GM21423 (cell line): ENCODE data around the gene RNF10.
"Not testable (repeated sequence)": the region's sequence is repeated elsewhere in the genome, so short reads cannot be mapped to it uniquely, and the experiment has no call there.

Experiments
- ATAC-seq: cut with Tn5 transposase; IDR thresholded peaks from one replicate; pipeline ENCODE4 v1.9.1; 2021; ENCODE audit warnings: mild to moderate bottlenecking, moderate library complexity; ENCODE audit not compliant: unreplicated experiment

Gene RNF10

DNA sequence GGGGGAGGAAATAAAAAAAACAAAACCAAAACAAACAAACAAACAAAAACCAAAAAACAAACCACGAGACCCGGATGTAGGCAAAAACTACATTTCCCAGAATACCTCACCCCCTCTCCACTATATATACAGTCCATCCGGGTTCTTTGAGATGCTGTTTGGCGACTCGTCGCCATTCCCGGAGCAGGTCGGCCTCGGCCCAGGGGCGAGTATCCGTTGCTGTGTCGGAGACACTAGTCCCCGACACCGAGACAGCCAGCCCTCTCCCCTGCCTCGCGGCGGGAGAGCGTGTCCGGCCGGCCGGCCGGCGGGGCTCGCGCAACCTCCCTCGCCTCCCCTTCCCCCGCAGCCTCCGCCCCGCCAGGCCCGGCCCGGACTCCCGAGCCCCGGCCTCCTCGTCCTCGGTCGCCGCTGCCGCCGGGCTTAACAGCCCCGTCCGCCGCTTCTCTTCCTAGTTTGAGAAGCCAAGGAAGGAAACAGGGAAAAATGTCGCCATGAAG lies at the start of gene RNF10:
Gene RNF10, plus strand, starts transcription at position 154 of the 500 bp plus-strand sequence. CDS start 456 bp downstream, outside the sequence.
- ATAC-seq: peak; percentile 62

DNA sequence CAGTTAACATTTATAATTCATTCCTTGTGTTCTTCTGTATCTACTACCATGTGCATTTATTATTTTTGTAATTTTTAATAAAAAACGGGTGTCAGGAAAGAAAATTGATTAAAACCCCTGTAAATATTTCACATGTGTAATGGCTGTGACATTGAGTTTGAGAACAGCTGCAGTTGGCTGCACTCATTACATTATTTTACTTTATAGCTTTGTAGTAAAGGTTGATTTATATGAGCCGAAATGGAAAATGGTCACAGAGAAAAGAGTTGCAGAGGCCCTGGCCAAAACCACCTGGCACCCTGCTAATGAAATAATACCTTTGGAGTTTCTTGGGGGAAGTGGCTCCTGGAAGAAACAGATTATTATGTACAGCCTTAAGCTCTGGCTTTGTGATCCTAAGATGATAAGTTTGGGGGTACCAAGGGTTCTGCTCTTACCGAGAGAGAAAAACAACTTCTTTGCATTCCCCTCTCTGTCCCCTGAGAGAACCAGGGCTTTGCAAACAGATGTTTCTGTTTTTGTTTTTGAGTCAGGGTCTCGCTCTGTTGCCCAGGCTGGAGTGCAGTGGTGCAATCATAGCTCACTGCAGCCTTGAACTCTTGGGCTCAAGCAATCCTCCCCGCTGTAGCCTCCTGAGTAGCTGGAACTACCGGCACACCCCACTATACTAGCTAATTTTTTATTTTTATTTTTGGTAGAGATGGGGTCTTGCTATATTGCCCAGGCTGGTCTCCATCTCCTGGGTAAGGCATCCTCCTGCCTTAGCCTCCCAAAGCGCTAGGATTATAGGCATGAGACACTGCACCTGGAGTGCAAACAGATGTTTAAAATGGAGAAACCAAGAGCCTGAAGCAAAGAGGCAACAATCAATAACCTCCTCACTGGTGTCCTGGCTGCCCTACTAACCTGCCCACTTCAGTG lies 47.9 kb upstream of the RNF10 start:
- no peak for ATAC-seq

DNA sequence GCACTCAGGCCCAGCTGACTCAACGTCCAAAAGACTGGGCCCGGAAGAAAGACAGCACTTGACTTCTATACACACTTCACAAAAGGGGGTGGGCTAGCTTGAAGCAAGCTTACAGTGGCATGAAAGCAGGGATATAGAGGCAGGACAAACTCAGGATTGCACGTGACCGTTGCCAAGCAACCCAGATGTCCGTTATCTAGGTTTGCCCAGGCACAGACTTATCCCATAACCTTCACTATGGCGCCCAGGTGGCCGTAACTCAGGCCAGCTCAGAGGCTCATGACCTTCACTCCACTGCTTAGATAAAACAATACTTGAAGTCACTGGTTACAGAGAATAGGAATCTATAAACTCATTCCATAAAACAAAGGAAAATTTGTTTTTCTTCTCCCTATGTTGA lies 46.6 kb upstream of the RNF10 start:
- not testable (repeated sequence) for ATAC-seq

DNA sequence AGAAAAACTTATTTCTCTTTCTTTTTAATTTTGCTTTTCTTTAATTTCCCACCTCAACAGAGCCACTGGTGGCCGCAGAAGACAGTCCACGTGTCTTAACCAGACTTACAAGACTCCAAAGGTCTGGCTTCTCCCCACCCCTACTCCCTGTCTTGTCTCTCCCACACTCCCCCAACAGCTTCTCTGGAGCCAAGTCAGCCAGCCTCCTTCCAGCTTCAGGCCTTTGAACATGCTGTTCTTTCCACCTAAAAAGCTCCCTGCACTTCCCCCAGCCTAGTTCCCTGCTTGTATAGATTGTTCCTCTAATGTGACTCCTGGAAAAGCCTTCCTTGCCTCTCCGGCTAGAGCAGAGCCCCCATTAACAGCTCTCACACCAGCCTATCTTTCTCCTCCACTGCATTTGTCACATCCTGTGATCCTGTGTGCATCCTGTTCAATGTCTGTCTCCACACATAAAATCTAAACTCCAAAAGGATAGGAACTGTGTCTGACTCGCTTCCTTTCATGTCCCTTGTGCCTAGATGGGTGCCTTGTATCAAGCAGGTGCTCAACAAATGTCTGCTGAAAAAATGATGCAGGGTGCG lies 46.0 kb upstream of the RNF10 start:
- no peak for ATAC-seq

DNA sequence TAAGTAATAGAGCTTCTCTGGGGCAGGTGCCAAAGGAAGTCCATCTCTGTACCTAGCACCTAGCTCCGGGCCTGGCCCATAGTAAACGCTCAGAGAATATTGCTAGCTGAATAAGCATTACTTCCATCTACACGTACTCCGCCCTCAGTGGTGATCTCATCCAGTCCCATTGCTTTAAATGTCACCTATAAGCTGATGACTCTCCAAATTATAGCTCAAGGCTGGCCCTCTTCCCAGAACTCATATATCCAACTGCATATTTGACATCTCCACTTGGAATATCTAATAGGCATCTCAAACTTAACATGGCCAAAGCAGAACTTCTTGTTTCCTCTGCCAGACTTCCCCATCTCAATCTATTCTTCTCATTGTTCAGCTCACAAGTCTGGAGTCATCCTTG lies 45.1 kb upstream of the RNF10 start:
- no peak for ATAC-seq

DNA sequence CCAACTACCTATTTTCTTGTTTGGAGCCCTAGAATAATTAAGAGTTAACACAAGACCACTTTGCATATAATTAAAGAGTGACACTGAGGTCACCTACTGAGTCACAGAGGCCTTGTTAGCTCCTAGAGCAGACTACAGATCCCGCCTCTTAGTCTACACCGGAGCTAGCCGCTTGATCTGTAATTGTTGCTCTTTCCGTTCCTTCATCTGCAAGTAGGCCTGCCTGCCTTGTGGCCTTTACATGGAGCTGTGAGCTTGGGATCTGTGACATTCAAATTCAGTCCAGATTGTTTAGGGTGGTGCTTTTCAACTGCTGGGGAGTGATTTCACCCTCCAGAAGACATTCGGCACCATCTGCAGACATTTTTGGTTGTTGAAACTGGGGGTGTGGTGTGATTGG lies 43.8 kb upstream of the RNF10 start:
- ATAC-seq: no peak

DNA sequence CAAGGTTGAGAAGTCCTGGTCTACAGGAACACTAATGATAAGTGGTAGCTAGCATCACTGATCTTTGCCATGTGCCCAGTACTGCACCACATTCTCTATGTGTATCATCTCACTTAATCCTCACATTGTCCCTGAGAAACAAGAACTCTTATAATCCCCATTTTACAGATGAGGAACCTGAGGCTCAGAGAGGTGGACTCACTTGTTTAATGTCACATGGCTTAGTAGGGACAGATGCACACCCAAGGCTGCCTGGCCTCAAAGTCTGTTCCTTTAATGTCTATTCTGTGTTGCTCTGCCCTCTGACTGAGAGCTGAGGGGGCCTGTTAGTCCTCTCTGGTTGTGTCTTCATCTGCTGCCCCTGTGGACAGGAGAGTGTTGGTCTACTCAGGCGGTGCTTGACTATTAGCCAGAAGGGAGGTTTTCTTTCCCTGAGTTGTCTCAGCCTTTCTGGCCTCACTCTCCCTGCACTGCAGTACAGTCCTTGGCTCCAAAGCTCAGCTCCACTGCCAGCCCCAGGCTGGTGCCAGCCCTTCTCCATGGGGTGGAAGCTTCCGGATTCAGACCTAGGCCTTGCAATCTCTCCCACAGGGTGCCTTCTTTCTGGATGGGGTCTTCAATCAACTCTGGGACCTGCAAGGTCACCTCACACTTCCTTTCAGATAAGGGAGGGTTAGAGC lies 43.2 kb upstream of the RNF10 start:
- no peak for ATAC-seq

DNA sequence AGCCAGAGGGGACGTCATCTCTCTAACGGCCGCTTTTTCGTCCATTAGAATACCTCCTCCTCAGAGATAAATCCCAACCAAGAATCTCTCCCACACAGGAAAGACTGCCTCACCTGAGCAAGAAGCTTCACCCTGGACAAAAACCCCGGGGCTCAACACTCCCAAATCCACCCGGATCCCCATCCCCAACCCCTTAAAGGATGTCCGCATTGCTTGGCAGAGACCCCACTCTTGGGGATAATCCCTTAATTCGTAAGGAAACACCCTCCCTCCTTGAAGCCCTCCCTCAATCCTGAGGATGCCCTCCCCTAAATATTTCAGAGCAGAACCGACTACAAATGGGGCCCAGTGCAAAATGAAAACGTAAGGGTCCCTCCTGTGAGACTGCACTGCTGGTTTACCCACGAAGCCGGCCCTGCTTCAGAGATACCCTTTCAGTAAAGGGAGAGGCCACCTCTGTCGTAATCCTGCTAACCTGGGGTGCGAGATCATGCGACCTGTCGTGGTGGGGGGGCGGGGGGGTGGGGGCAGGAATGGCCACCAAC lies 38.9 kb upstream of the RNF10 start:
- ATAC-seq: no peak

DNA sequence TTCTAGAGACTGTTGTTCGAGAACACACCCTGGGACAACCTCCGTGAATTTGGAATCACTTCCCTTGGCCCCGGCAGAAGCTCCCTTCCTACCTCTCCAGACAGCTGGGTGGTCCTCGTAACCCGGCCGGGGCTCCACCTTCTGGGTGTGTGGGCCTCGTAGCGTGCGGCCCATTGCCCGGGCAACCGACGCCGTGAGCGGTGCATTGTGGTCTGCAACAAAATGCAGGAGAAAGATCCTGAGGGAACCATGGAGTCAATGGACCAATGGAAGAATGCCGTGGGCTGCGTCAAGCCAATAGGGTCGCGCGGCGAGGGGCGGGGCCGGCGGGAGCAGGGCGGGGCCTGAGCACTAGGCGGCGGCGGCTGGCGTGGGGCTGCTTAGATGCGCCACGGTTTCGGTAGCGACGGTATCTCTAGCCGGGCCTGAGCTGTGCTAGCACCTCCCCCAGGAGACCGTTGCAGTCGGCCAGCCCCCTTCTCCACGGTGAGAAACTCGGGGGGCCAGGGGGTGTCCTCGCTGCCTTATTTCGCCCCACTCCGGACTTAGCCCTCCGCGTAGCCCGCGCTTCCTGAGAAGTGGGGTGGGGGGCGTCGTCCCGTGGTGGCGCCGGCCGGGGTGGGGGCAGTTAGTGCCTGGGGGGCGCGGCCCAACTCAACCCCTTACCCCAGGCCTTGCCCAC lies 38.3 kb upstream of the RNF10 start, which contains the start of gene DYNLL1:
Gene DYNLL1, plus strand, starts transcription at position 383 of the 682 bp plus-strand sequence. CDS start 309 bp downstream, outside the sequence.
- peak; percentile 97 for ATAC-seq

DNA sequence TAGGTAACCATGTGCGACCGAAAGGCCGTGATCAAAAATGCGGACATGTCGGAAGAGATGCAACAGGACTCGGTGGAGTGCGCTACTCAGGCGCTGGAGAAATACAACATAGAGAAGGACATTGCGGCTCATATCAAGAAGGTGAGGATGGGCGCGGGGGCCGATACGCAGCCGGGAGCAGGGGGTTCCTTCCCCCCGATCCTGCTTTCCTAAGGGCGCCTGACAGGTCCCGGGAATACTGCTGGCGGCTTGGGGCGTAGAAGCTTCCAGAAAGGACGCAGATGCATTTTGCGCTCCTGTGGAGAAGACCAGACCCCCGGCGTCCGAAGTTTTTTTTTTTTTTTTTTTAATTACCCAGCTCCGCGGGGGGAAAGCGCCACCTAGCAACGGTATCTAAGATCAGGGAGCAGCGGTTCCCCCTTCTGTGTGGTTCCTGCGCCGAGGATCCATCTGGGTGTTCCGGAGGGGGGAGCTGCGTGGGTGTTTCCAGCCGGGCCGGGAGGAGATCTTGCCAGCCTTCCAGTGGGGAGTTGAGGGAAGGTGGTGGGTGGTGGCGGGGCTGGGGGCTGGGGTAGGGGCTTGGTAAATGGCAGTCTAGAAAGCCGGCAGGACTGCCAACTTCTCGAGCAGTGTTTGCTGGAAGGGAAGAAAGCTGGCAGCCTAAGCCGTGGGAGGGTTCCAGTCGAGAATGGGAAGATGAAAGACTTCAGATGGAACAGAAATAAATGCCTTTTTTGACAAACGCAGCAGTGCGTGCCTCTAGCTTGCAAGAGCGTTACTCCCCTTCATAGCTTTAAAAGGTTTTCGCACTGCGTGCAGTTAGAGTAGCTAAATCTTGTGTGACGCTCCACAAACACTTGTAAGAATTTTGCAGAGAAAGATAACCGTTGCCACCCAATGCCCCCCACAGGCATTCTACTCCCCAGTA lies 37.5 kb upstream of the RNF10 start:
- ATAC-seq: no peak

DNA sequence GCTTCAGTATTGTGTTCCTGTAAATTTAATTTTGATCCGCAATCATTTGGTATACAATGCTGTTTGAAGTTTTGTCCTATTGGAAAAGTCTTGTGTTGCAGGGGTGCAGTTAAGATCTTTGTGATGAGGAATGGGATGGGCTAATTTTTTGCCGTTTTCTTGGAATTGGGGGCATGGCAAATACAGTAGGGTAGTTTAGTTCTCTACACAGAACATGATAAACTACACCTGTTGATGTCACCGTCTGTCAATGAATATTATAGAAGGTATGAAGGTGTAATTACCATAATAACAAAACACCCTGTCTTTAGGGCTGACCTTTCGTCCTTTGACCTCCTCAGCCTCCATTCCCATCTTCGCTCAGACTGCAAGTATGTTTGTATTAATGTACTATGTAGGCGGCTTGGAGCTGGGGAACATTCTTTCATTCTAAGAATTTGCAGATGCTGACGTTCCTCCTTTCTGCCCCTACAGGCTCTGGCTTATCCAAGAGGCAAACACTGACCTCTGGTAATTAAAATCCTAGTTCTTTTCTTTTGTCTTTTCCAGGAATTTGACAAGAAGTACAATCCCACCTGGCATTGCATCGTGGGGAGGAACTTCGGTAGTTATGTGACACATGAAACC lies 36.5 kb upstream of the RNF10 start:
- no peak for ATAC-seq

DNA sequence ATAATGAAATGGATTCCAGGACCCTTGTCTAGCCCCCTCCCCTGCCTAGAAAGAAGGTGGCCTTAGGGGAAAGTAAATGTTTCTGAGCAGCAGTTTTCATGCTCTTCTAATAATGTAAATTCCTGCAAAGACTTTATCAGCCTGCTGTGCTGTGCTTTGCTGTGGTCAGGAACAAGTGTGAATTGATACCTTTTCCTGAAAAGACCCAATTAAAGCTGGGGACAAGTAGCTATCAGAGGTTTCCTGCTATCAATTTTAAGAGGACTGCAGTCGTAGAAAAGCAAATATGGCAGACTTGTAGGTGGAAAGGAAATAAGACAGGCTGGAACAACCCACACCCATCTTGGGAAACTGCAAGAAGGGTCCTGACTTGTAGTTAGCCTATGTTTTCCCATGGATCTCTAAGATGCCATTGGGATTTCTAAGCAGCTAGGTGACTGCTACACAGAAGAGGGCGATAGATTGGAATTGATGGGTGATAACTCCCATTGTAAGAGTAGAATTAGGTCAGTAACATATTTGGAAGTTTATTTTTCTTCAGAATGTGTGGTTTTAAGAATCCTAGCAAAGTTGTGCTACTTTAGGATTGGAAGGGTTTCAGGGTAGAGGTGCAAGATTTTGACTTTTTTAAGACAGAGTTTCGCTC lies 35.2 kb upstream of the RNF10 start:
- no peak for ATAC-seq

DNA sequence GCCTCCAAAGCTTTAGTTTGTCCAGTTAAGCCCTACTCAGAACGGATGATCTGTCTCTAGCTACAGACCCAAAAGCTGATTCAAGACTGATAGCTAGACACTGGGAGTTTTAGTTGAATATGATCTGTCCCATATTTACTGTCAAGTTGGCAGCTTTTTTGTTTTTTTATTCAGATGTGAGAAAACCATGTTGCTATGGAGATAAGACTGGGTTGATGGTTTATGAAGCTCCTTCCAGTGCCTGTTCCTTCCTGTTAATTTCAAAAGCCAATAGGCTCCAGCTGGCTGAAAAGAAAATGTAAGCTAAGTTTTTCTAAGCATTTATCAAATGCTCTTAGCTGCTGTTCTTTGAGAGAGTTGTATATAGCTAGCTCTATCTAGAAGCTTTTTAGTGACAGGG lies 33.6 kb upstream of the RNF10 start:
- ATAC-seq: no peak

DNA sequence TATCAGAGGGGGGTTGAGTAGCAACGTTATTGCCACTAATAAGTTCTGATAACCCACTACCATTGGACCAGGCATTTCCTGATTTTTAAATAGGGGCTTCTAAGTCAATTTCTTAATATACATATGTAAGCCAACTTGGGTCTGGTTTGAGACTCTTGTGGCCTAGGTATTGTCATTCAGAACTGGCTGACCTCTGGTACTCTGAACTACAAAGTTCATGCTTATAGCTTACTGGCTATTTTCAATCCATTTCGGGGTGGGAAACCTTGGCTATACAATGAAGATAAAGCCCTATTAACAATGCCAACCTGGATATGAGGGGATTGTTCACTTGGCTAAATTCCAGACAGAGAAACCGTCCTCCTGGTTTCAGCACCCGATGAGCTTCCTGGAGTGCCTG lies 29.6 kb upstream of the RNF10 start:
- no peak for ATAC-seq

DNA sequence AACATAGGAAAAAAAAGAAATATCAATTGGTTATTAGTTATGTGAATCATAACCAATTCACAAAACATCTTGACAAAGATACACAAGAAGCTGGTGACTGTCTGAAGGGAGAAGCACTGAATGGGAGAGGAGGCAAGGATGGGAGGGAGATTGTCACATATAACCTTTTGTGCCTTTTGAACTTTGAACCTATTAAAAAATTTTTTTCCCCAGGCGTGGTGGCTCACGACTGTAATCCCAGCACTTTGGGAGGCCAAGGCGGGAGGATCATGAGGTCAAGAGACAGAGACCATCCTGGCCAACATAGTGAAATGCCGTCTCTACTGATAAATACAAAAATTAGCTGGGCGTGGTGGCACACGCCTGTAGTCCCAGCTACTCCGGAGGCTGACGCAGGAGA lies 25.6 kb upstream of the RNF10 start:
- no peak for ATAC-seq

DNA sequence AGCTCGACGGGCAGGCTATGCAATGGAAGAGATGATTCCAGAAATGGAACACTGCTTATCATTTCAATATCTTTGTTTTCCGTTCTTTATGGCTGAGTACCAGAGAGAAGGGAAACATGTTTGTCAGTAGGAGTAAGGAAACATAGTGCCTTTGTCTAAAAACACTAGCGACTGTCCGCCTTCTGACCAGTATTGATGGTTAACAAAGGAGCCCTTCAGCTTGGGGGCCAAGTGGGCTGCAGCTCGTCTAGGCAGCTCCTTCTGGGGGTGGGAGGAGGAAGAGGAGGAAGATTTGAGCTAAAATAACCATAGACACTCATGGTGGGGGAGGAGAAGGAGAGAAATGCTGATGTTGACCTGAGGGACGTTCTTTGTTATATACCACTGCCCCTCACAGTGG lies 20.2 kb upstream of the RNF10 start:
- ATAC-seq: no peak

DNA sequence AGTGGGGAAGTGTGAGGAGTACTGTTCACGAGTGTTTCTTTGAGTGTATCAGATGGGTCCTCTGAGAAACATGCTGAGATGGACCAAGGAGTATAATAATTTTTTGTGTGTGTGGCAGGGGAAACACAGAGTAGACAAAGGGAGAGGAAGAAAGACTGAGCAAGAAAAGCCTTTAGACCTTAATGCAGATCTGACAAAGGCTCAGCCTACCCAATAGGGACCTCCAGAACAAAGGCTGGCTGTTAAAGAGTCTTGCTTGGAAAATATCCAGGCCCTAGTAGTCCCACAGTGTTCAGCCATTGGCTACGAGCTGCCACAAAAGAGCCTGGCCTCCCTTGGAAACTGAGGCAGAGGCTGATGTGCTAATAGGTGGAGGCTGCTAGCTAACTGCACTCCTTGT lies 18.7 kb upstream of the RNF10 start:
- ATAC-seq: no peak

DNA sequence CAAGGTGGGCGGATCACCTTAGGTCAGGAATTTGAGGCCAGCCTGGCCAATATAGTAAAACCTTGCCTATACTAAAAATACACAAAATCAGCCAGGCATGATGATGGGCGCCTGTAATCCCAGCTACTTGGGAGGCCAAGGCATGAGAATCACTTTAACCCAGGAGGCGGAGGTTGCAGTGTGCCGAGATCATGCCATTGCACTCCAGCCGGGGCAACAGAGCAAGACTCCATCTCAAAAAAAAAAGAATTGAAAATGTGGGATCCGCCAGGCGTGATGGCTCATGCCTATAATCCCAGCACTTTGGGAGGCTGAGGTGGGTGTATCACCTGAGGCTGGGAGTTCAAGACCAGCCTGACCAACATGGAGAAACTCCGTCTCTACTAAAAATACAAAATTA lies 14.8 kb upstream of the RNF10 start:
- ATAC-seq: not testable (repeated sequence)

DNA sequence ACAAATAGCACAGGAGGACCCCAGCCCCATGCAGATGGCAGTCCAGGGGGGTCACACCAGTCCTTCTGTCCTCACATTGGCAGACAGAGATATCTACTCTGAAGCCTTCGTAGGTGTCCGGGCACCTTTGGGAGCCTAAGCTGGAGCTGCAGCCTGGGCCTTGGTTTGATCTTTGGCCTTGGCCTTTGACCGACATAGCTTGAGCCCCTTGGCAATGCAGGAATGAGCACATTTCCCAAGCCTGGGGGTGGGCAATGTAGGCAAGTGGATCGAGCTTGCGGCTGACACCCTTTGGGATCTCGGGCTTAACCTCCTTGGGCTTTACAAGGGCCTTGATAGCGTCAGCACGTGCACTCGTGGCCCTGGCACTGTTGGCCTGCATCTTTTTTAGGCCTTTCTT lies 11.6 kb upstream of the RNF10 start:
- no peak for ATAC-seq
